Mucosa of descending colon (tissue), 3 donors: ENCODE data around the gene NUTM1. TPM values are rescaled to one million over a fixed set of nuclear protein-coding genes. Genes with fewer than 3 reads are reported as not detected.

Experiments used
- ATAC-seq: fragments of 200-7000 bp; cut with Tn5 transposase; one replicate; pipeline ENCODE4 v1.9.1; 2020; ENCODE audit warnings: mild to moderate bottlenecking, moderate library complexity
- DNase-seq, 3 donors: peaks; one replicate each; pipeline ENCODE4 v3.0.0-alpha.2; 2020
- H3K36me3 ChIP-seq: fragments of 200-600 bp; one replicate; pipeline ENCODE4 v1.8.0; 2021; ENCODE audit warnings: low read depth, mild to moderate bottlenecking
- H3K4me1 ChIP-seq: fragments of 200-600 bp; one replicate; pipeline ENCODE4 v1.8.0; 2021; ENCODE audit warnings: low read depth, mild to moderate bottlenecking
- H3K4me3 ChIP-seq: fragments of 200-600 bp; one replicate; pipeline ENCODE4 v1.8.0; 2021; ENCODE audit warnings: mild to moderate bottlenecking
- H3K9me3 ChIP-seq: fragments of 200-600 bp; one replicate; pipeline ENCODE4 v1.8.0; 2021; ENCODE audit warnings: mild to moderate bottlenecking
- intact Hi-C, 2 donors: fragments of 100-400 bp; cut with DNase I in 1 of 2; cut with micrococcal nuclease in 1 of 2; formaldehyde crosslinking; loops; one replicate each; pipeline versions ENCODE4 v1.11.0 to v1.11.1; 2022; cut with DNase I, micrococcal nuclease
- total RNA-seq, 3 donors: library from RNA; stranded (reverse); fragmentation: NEBNext Ultra II Directional in 2 of 3; extraction: Animal tissue kit (Norgen Biotek cat#: 25700) in 2 of 3; gene quantifications; one replicate each; pipeline versions ENCODE4 v1.2.1 to v1.2.4, GENCODE V29; 2021 to 2023
- TF ChIP-seq, protein P1 (sequence below): fragments of 200-600 bp; IDR thresholded peaks from one replicate; pipeline ENCODE4 v1.8.0; 2022; ENCODE audit warnings: antibody characterized with exemption, mild to moderate bottlenecking
- donor health status: DM: no; HTN: no; CAD: no; lungs with moderate emphysema.
- donor health status: DM: no; HTN: no; CAD: no.
- donor health status: DM: no; HTN: yes; CAD: no.

The NUTM1 gene
- total RNA-seq, 3 donors from 2014 or later: not detected

DNA sequence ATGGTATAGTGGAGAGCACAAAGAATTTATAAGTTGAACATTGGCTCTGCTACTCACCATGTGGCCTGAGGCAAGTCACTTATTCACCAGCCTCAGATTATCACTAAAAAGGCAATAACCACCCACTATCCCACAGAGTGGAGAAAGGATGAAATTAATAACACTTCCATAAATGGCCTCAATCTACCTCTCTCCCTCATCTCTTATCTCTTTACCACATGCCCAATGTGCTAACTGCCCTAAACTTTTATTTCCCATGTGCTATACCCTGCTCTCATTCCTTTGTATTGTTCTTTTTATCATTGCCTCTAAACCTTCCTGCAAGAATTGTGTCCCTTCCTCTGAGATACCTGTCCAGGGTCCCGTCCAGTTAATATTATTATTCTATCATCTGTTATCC lies 31.6 kb upstream of the NUTM1 start:
- Histone ChIP-seq H3K9me3 (no peaks in the 10 kb centered on the region), H3K4me1 (peaks cover 4% of the 10 kb centered on the region), H3K36me3 (no peaks in the 10 kb centered on the region), H3K4me3 (no peak overlapping the region)
- intact Hi-C loops: no loop called here
- ATAC-seq: no peak
- no peak for DNase-seq
- TF ChIP-seq, protein P1, sequence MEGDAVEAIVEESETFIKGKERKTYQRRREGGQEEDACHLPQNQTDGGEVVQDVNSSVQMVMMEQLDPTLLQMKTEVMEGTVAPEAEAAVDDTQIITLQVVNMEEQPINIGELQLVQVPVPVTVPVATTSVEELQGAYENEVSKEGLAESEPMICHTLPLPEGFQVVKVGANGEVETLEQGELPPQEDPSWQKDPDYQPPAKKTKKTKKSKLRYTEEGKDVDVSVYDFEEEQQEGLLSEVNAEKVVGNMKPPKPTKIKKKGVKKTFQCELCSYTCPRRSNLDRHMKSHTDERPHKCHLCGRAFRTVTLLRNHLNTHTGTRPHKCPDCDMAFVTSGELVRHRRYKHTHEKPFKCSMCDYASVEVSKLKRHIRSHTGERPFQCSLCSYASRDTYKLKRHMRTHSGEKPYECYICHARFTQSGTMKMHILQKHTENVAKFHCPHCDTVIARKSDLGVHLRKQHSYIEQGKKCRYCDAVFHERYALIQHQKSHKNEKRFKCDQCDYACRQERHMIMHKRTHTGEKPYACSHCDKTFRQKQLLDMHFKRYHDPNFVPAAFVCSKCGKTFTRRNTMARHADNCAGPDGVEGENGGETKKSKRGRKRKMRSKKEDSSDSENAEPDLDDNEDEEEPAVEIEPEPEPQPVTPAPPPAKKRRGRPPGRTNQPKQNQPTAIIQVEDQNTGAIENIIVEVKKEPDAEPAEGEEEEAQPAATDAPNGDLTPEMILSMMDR: no peak

- no peaks in the 10 kb centered on the region for H3K9me3 ChIP-seq
- intact Hi-C loops: no loop called here
- H3K36me3 ChIP-seq: no peaks in the 10 kb centered on the region
- ATAC-seq (no peak), DNase-seq (no peak)
- TF ChIP-seq, protein P1: no peak
- no peak overlapping the region for H3K4me3 ChIP-seq
- peaks cover 15% of the 10 kb centered on the region for H3K4me1 ChIP-seq
Measured at GRCh38 chr15:34314491-34315490, 28.3 kb upstream of the NUTM1 start.

- no peaks in the 10 kb centered on the region for H3K36me3 ChIP-seq
- ATAC-seq (peak; percentile 100), DNase-seq (peak; percentile 55 to 83 (median 64))
- intact Hi-C loops: no loop called here
- no peaks in the 10 kb centered on the region for H3K9me3 ChIP-seq
- TF ChIP-seq, protein P1: no peak
- H3K4me3 ChIP-seq: peak overlapping the region; percentile 7
- peaks cover 15% of the 10 kb centered on the region for H3K4me1 ChIP-seq
Measured at GRCh38 chr15:34318277-34319079, 24.6 kb upstream of the NUTM1 start.

DNA sequence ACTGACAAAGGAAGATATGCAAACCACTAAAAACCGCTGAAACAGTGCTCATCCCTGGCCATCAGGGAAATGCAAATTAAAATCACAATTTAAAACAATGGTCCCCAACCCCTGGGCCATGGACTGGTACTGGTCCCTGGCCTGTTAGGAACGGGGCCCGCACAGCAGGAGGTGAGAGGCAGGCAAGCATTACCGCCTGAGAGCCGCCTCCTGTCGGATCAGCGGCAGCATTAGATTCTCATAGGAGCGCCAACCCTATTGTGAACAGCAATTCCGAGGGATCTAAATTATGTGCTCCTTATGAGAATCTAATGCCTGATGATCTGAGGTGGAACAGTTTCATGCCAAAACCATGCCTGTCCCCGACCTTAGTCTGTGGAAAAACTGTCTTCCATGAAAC lies 19.9 kb upstream of the NUTM1 start:
- DNase-seq (no peak), ATAC-seq (no peak)
- TF ChIP-seq, protein P1: no peak
- Histone ChIP-seq H3K9me3 (no peaks in the 10 kb centered on the region), H3K4me3 (no peak overlapping the region), H3K36me3 (no peaks in the 10 kb centered on the region), H3K4me1 (no peaks in the 10 kb centered on the region)
- intact Hi-C loops: no loop called here

DNA sequence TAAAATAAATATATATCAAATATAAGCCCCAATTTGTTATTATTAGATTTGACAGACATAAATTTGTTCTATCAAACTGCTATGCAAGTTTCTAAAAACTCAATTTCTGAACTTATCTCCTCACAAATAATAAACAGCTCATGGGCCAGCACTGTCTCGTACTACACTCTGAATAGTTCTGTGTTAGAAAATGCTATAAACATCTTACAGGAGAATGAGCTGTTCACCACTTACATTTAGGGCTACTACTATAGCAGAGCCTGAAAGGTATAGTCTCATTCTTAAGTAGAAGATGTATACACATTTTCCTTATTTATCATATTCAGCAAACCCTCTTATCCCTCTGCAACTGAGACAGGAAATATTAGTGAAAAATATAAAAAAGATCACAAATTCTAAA lies 18.2 kb upstream of the NUTM1 start:
- H3K36me3 ChIP-seq: no peaks in the 10 kb centered on the region
- intact Hi-C loops: no loop called here

More for the DNA sequence above, 18.2 kb upstream of the NUTM1 start:
- no peak overlapping the region for H3K4me3 ChIP-seq
- no peak for DNase-seq
- TF ChIP-seq, protein P1: no peak
- no peak for ATAC-seq
- no peaks in the 10 kb centered on the region for H3K9me3 ChIP-seq
- no peaks in the 10 kb centered on the region for H3K4me1 ChIP-seq
